IgD-negative memory B cell (primary cell): ENCODE data around the gene RESF1. TPM values are rescaled to one million over a fixed set of nuclear protein-coding genes. Genes with fewer than 3 reads are reported as not detected.
A peak's percentile ranks its signal among the peaks of the same experiment; 100 is the strongest.

Experiments used
- H3K27ac Mint-ChIP-seq, 3 donors: one replicate each; pipeline ENCODE4 v1.8.0; 2020 to 2022; ENCODE audit warnings: mild to moderate bottlenecking in 3 of 3, mixed read lengths in 3 of 3, moderate library complexity in 1 of 3
- H3K27me3 Mint-ChIP-seq: one replicate; pipeline ENCODE4 v1.8.0; 2021; ENCODE audit warnings: mixed read lengths
- H3K36me3 Mint-ChIP-seq: one replicate; pipeline ENCODE4 v1.8.0; 2020; ENCODE audit warnings: mild to moderate bottlenecking, mixed read lengths
- H3K4me1 Mint-ChIP-seq, 3 donors: one replicate each; pipeline ENCODE4 v1.8.0; 2020 to 2022; ENCODE audit warnings: mixed read lengths in 3 of 3, mild to moderate bottlenecking in 1 of 3
- H3K4me3 Mint-ChIP-seq, 4 donors: one replicate each; pipeline ENCODE4 v1.8.0; 2020 to 2022; ENCODE audit warnings: mild to moderate bottlenecking in 4 of 4, mixed read lengths in 4 of 4, moderate library complexity in 3 of 4
- H3K9me3 Mint-ChIP-seq, 3 donors: one replicate each; pipeline ENCODE4 v1.8.0; 2020 to 2021; ENCODE audit warnings: mixed read lengths in 3 of 3, mild to moderate bottlenecking in 1 of 3
- polyA plus RNA-seq: library from polyadenylated mRNA; unstranded; fragments of 300-500 nt; fragmentation: Illumina TruSeq; gene quantifications from one replicate; pipeline ENCODE4 v1.2.3, GENCODE V29; 2021

Gene RESF1
- polyA plus RNA-seq, 1 donor from 2014 or later, result 193 TPM

GRCh38 chr12:31951008-31951407 is 8.2 kb upstream of the RESF1 start:
- Mint-ChIP-seq H3K4me1 (peaks cover 40 to 42% (median 41%) of the 10 kb centered on the region in 3 donors), H3K36me3 (peaks cover 12% of the 10 kb centered on the region), H3K4me3 (peak overlapping the region in 3 of 4 donors; percentile 5 to 88 (median 74)), H3K27me3 (no peaks in the 10 kb centered on the region), H3K9me3 (peaks cover 4 to 17% (median 10%) of the 10 kb centered on the region in 3 donors), H3K27ac (peak overlapping the region in 1 of 3 donors; percentile 14)

DNA sequence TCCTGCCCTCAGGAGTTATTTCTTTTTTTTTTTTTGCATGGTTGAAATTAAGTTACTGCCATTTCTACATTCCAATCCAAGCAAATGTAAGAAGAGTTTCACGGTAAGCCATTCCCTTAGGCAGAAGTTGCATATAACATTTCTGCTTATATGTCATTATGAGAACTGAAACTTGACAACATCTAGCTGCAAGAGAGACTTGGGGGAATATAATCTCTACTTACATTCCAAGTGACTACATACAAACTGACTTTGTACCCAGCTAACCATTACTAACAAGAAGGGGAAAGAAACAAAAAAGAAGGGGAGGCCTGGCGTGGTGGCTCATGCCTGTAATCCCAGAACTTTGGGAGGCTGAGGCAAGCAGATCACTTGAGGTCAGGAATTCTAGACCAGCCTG is 7.3 kb upstream of the RESF1 start:
- H3K9me3 Mint-ChIP-seq, result peaks cover 4 to 17% (median 10%) of the 10 kb centered on the region in 3 donors

DNA sequence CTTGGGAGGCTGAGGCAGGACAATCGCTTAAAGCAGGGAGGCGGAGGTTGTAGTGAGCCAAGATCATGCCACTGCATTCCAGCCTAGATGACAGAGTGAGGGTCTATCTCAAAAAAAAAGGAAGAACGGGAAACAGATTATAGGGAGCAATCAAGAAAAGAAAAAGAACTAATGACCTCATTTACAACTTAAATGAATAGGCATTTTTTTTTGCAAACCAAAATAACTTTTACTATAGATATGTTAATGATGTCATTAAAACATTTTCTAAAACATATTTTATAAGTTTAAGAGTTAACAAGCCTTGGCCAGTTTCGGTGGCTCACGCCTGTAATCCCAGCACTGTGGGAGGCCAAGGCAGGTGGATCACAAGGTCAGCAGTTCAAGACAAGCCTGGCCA is 6.8 kb upstream of the RESF1 start:
- Mint-ChIP-seq H3K4me1 (peaks cover 45 to 48% (median 46%) of the 10 kb centered on the region in 3 donors), H3K4me3 (peak overlapping the region in 1 of 4 donors; percentile 46), H3K36me3 (peaks cover 10% of the 10 kb centered on the region), H3K27ac (peak overlapping the region in 2 of 3 donors; percentile 2 to 67), H3K27me3 (no peaks in the 10 kb centered on the region), H3K9me3 (peaks cover 4 to 17% (median 8%) of the 10 kb centered on the region in 3 donors)

More for the DNA sequence above, 7.3 kb upstream of the RESF1 start:
- Mint-ChIP-seq H3K36me3 (peaks cover 12% of the 10 kb centered on the region), H3K27ac (peak overlapping the region; percentile 2 to 67 (median 64)), H3K4me3 (peak overlapping the region in 1 of 4 donors; percentile 46), H3K27me3 (no peaks in the 10 kb centered on the region), H3K4me1 (peaks cover 42 to 46% (median 44%) of the 10 kb centered on the region in 3 donors)

GRCh38 chr12:31954925-31955858 is 4.0 kb upstream of the RESF1 start:
- Mint-ChIP-seq H3K27ac (peak overlapping the region in 2 of 3 donors; percentile 16 to 40), H3K27me3 (no peaks in the 10 kb centered on the region), H3K4me3 (peak overlapping the region; percentile 21 to 66 (median 55)), H3K36me3 (peaks cover 9% of the 10 kb centered on the region), H3K4me1 (peaks cover 42 to 46% (median 45%) of the 10 kb centered on the region in 3 donors), H3K9me3 (peaks cover 0 to 4% (median 3%) of the 10 kb centered on the region in 3 donors)

- peaks cover 17% of the 10 kb centered on the region for H3K36me3 Mint-ChIP-seq
- H3K4me1 Mint-ChIP-seq, result peaks cover 40 to 52% (median 50%) of the 10 kb centered on the region in 3 donors
- no peaks in the 10 kb centered on the region for H3K27me3 Mint-ChIP-seq
These were observed 550 bp upstream of the RESF1 start for GRCh38 chr12:31958569-31959160.

DNA sequence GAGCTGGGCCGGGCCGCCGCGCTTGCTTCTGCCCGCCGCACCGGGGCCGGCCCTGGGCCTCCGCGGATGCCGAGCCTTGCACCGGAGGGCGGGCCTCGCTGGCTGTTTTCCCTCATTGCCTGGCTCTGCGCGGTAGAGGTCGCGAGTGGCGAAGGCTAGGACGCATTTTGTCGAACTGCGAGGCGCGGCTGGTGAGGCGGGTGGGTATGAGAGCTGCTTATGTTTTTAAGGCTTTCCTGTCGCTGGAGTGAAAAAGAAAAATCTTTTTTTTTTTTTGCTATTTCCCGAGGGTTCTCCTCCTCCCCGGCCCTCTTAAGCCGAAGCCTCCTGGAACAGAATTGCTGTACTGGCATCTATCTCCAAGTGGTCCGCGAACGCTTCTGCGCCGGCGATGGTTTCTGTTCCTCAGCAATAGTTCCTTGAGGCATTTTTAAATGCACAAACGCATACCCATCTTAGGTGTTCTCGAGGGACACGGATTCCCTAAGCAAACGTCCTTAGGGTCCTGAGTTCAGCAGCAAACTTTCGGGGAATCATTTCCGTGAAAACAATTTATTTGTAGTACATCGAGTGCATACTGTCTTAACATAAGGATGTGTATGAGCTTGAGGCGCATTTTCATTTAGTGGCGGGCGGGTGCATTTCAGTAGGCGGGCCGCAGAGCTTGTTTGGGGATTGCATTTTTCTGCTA is 631 bp downstream of the RESF1 start:
- Mint-ChIP-seq H3K36me3 (peaks cover 25% of the 10 kb centered on the region), H3K4me1 (peaks cover 47 to 60% (median 58%) of the 10 kb centered on the region in 3 donors), H3K27me3 (no peaks in the 10 kb centered on the region), H3K4me3 (peak overlapping the region; percentile 93 to 100 (median 97)), H3K27ac (peak overlapping the region; percentile 97 to 99 (median 98)), H3K9me3 (peaks cover 0 to 4% (median 2%) of the 10 kb centered on the region in 3 donors)

More at GRCh38 chr12:31958569-31959160, 550 bp upstream of the RESF1 start:
- Mint-ChIP-seq H3K9me3 (no peaks in the 10 kb centered on the region), H3K4me3 (peak overlapping the region; percentile 90 to 98 (median 96)), H3K27ac (peak overlapping the region; percentile 92 to 98 (median 96))

GRCh38 chr12:31961137-31961536 is 1.9 kb downstream of the RESF1 start:
- H3K4me1 Mint-ChIP-seq, result peaks cover 54 to 61% (median 61%) of the 10 kb centered on the region in 3 donors
- H3K27me3 Mint-ChIP-seq, result no peaks in the 10 kb centered on the region
- peaks cover 31% of the 10 kb centered on the region for H3K36me3 Mint-ChIP-seq
- peaks cover 0 to 4% (median 2%) of the 10 kb centered on the region in 3 donors for H3K9me3 Mint-ChIP-seq
- peak overlapping the region; percentile 82 to 98 (median 97) for H3K27ac Mint-ChIP-seq
- peak overlapping the region; percentile 93 to 100 (median 97) for H3K4me3 Mint-ChIP-seq

DNA sequence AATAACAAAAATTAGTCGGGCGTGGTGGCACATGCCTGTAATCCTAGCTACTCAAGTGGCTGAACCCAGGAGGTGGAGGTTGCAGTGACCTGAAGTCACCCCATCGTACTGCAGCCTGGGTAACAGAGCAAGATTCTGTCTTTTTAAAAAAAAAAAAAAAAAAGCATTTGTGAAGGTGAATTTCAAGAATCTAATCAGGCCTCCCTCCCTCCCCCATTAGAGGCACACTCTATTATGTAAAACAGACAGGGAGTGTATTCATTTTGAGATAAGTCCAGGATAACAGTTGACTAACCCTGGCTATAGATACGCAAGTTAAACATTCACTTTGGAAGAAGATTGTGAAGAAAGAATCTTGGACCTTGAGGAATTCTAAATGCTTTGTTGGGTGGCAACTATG is 2.9 kb downstream of the RESF1 start:
- H3K36me3 Mint-ChIP-seq, result peaks cover 34% of the 10 kb centered on the region
- no peaks in the 10 kb centered on the region for H3K27me3 Mint-ChIP-seq
- peaks cover 59 to 68% (median 65%) of the 10 kb centered on the region in 3 donors for H3K4me1 Mint-ChIP-seq
- H3K4me3 Mint-ChIP-seq, result peak overlapping the region; percentile 51 to 100 (median 84)
- H3K27ac Mint-ChIP-seq, result peak overlapping the region in 2 of 3 donors; percentile 11 to 82
- H3K9me3 Mint-ChIP-seq, result peaks cover 0 to 4% (median 2%) of the 10 kb centered on the region in 3 donors

GRCh38 chr12:31964280-31964679 is 5.1 kb downstream of the RESF1 start:
- peaks cover 61 to 66% (median 63%) of the 10 kb centered on the region in 3 donors for H3K4me1 Mint-ChIP-seq
- peak overlapping the region in 3 of 4 donors; percentile 17 to 92 (median 64) for H3K4me3 Mint-ChIP-seq
- H3K9me3 Mint-ChIP-seq, result peaks cover 0 to 4% (median 2%) of the 10 kb centered on the region in 3 donors
- peak overlapping the region; percentile 25 to 93 (median 89) for H3K27ac Mint-ChIP-seq
- H3K36me3 Mint-ChIP-seq, result peaks cover 32% of the 10 kb centered on the region
- H3K27me3 Mint-ChIP-seq, result no peaks in the 10 kb centered on the region

GRCh38 chr12:31965090-31965489 is 5.9 kb downstream of the RESF1 start:
- peaks cover 61 to 70% (median 68%) of the 10 kb centered on the region in 3 donors for H3K4me1 Mint-ChIP-seq
- peak overlapping the region; percentile 25 to 93 (median 60) for H3K27ac Mint-ChIP-seq
- H3K36me3 Mint-ChIP-seq, result peaks cover 36% of the 10 kb centered on the region
- peaks cover 0 to 4% (median 2%) of the 10 kb centered on the region in 3 donors for H3K9me3 Mint-ChIP-seq
- no peaks in the 10 kb centered on the region for H3K27me3 Mint-ChIP-seq
- H3K4me3 Mint-ChIP-seq, result peak overlapping the region; percentile 31 to 92 (median 72)

- H3K27ac Mint-ChIP-seq, result peak overlapping the region; percentile 25 to 93 (median 85)
- peaks cover 60 to 70% (median 69%) of the 10 kb centered on the region in 3 donors for H3K4me1 Mint-ChIP-seq
- H3K9me3 Mint-ChIP-seq, result peaks cover 0 to 7% (median 2%) of the 10 kb centered on the region in 3 donors
- peak overlapping the region; percentile 17 to 92 (median 74) for H3K4me3 Mint-ChIP-seq
- no peaks in the 10 kb centered on the region for H3K27me3 Mint-ChIP-seq
- peaks cover 42% of the 10 kb centered on the region for H3K36me3 Mint-ChIP-seq
These were observed 7.5 kb downstream of the RESF1 start for GRCh38 chr12:31966558-31967205.

- Mint-ChIP-seq H3K4me3 (peak overlapping the region; percentile 23 to 64 (median 36)), H3K27me3 (no peaks in the 10 kb centered on the region), H3K36me3 (peaks cover 43% of the 10 kb centered on the region), H3K4me1 (peaks cover 53 to 64% (median 62%) of the 10 kb centered on the region in 3 donors), H3K27ac (peak overlapping the region in 2 of 3 donors; percentile 25 to 80), H3K9me3 (peaks cover 0 to 8% (median 2%) of the 10 kb centered on the region in 3 donors)
These were observed 8.3 kb downstream of the RESF1 start for GRCh38 chr12:31967539-31967938.

DNA sequence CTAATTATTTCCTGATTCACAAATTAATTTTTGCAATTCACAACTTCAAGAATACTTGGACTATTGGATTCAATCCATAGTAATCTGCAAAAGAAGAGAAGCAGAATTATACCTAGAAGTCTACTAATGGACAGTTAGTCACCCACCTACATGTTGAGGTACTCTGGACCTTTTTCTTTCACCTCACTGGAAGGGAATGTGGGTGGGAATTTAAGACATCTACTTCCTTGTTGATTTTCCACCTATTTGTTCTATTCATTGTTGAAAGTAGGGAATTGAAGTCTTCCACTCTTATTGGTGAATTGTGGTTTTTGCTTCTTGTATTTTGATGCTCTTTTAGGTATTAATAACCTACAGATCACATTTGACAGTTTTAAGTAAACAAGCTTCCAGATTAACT is 11.0 kb downstream of the RESF1 start:
- Mint-ChIP-seq H3K27me3 (no peaks in the 10 kb centered on the region), H3K4me1 (peaks cover 39 to 42% (median 40%) of the 10 kb centered on the region in 3 donors), H3K9me3 (peaks cover 2 to 11% (median 3%) of the 10 kb centered on the region in 3 donors), H3K4me3 (peak overlapping the region in 2 of 4 donors; percentile 13 to 43), H3K27ac (peak overlapping the region in 1 of 3 donors; percentile 65), H3K36me3 (peaks cover 44% of the 10 kb centered on the region)
